ENCODE results near the gene COL8A2.

DNA sequence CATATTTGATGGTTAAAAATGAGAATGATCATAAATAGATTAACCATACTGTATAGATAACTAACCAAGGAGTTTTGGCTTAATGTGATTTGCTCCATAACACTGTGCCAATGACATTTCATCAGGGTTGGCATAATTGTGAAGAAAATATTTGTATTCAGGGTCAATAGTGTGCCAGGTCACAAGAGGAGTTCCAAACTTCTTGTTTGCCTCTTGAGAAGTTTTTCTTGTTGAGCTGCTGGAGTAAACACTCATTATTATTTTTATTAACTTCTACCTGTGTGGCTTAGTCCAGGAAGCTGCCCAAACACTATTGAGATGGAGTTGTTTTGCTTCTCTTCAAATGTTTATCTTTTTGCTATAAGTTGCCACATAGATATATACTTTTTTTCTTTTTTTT is 38.4 kb upstream of the COL8A2 start:
- TF ChIP-seq, protein P1, sequence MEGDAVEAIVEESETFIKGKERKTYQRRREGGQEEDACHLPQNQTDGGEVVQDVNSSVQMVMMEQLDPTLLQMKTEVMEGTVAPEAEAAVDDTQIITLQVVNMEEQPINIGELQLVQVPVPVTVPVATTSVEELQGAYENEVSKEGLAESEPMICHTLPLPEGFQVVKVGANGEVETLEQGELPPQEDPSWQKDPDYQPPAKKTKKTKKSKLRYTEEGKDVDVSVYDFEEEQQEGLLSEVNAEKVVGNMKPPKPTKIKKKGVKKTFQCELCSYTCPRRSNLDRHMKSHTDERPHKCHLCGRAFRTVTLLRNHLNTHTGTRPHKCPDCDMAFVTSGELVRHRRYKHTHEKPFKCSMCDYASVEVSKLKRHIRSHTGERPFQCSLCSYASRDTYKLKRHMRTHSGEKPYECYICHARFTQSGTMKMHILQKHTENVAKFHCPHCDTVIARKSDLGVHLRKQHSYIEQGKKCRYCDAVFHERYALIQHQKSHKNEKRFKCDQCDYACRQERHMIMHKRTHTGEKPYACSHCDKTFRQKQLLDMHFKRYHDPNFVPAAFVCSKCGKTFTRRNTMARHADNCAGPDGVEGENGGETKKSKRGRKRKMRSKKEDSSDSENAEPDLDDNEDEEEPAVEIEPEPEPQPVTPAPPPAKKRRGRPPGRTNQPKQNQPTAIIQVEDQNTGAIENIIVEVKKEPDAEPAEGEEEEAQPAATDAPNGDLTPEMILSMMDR (IDR thresholded peaks at IDR 0.05 in 4 of 5, conservative IDR thresholded peaks at IDR 0.05 in 1 of 5), result no peak
- no peak for TF ChIP-seq POLR2A (IDR thresholded peaks at IDR 0.05)
